Type B pancreatic cell (in vitro differentiated cells): ENCODE data around the gene SCN9A. TPM values are rescaled to one million over a fixed set of nuclear protein-coding genes. Genes with fewer than 3 reads are reported as not detected.

ENCODE experiments used
- DNase-seq: peaks from one replicate; pipeline ENCODE4 v3.0.0; 2021; ENCODE audit warnings: mixed read lengths; ENCODE audit not compliant: unreplicated experiment; ENCODE audit errors: extremely low spot score
- H3K27ac Mint-ChIP-seq: 2 replicates; pipeline ENCODE4 v1.8.0; 2021; ENCODE audit warnings: mild to moderate bottlenecking, mixed read lengths
- H3K27me3 Mint-ChIP-seq: 2 replicates; pipeline ENCODE4 v1.8.0; 2021; ENCODE audit warnings: mixed read lengths
- H3K36me3 Mint-ChIP-seq: 2 replicates; pipeline ENCODE4 v1.8.0; 2021; ENCODE audit warnings: mixed read lengths
- H3K4me1 Mint-ChIP-seq: one replicate; pipeline ENCODE4 v1.8.0; 2021; ENCODE audit warnings: mixed read lengths; ENCODE audit not compliant: unreplicated experiment
- H3K4me3 Mint-ChIP-seq: 2 replicates; pipeline ENCODE4 v1.8.0; 2021; ENCODE audit warnings: mild to moderate bottlenecking, mixed read lengths
- H3K9me3 Mint-ChIP-seq: 2 replicates; pipeline ENCODE4 v1.8.0; 2021; ENCODE audit warnings: mixed read lengths
- CTCF ChIP-seq: fragments of 200-600 bp; sonication (generic); conservative IDR thresholded peaks from 2 replicates; pipeline ENCODE4 v1.5.0; 2021; ENCODE audit warnings: antibody characterized with exemption, mild to moderate bottlenecking
- total RNA-seq: library from RNA; stranded (reverse); gene quantifications from 2 replicates; pipeline ENCODE4 v1.2.1, GENCODE V29; 2021; ENCODE audit warnings: low replicate concordance

Gene SCN9A
- total RNA-seq, 1 donor from 2014 or later = 6.2 TPM

- Mint-ChIP-seq H3K9me3 (no peaks in the 10 kb centered on the region), H3K4me3 (no peak overlapping the region), H3K27me3 (no peaks in the 10 kb centered on the region), H3K4me1 (no peaks in the 10 kb centered on the region), H3K27ac (no peak overlapping the region), H3K36me3 (no peaks in the 10 kb centered on the region)
- no peak for TF ChIP-seq CTCF
- DNase-seq = no peak
Observed at GRCh38 chr2:166293984-166294383, 81.8 kb downstream of the SCN9A start.

DNA sequence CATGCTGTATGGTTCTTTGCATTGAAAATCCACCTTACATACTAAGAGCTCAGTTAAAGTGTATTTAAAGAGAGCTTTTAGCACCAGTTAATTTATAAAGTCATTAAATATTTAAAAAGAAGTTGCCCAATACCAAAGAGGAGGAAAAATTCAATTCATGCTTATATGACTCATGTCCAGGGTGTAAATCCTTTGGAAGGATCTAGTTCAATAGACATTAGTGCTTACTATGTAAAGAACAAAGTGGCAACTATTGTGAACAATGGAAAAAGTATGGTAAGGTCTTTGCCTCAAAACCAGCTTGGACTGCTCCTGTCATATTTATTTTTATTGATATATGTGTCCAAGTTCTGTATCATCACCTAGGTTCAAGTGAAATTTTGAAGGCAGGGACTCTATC, 90.5 kb downstream of the SCN9A start:
- TF ChIP-seq CTCF = no peak
- Mint-ChIP-seq H3K4me1 (no peaks in the 10 kb centered on the region), H3K4me3 (no peak overlapping the region), H3K36me3 (no peaks in the 10 kb centered on the region), H3K27me3 (no peaks in the 10 kb centered on the region), H3K9me3 (no peaks in the 10 kb centered on the region), H3K27ac (no peak overlapping the region)
- DNase-seq = no peak

DNA sequence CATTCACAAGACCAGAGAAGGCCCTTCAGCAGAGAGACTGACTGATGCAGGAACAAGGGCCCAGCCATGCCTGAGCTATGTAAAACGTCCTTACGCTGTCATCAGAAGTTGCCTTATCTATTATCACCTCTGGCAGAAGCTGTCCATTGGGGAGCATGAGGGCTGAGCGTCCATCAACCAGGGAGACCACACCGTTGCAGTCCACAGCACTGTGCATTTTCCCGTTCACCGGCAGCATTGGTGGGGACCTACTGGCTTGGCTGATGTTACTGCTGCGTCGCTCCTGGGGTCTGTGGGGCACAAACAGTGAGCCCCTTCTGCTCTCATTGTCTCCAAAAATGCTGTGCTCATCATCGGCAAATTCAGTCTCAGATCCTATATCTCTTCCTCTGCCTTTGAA, 91.4 kb downstream of the SCN9A start:
- no peaks in the 10 kb centered on the region for H3K27me3 Mint-ChIP-seq
- TF ChIP-seq CTCF = no peak
- DNase-seq = no peak
- H3K27ac Mint-ChIP-seq = no peak overlapping the region
- no peaks in the 10 kb centered on the region for H3K4me1 Mint-ChIP-seq
- H3K36me3 Mint-ChIP-seq = no peaks in the 10 kb centered on the region
- no peaks in the 10 kb centered on the region for H3K9me3 Mint-ChIP-seq
- no peak overlapping the region for H3K4me3 Mint-ChIP-seq

DNA sequence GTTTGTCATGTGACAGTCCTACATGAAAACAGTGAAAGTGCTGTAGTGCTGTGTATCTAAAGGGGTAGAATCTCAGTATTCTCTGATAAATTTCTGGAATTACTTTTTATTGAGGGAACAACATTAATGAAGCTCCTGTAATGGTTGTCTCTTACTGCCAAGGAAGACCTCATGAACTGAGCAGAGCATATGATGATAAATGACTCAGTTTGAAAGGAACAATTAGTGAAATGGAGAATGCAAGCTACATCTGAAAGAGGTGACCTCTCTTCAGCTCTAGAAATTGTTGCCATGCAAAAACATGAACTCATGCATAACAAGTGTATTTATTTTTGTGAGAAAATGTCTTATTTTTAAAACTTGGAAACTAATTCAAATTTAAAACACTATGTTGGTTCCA, 93.6 kb downstream of the SCN9A start:
- no peak for TF ChIP-seq CTCF

DNA sequence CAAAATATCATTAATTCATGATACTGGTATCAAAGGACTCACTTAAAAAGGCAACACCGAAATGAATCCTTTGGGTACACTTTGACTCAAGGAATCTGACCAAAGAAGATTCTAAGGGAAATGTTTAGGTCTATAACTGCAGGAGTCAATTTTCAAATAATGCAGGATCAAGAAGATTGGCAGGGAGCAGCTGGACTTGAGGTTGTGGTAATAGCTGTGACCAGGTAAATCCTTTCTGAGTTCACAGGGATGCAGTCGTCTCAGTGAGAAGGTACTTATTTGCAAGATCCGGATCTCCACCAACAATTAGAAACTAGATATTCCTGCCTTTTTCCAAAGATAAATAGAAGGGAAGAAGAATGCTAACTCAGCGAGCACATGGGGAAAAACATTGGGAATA, 96.9 kb downstream of the SCN9A start:
- no peaks in the 10 kb centered on the region for H3K36me3 Mint-ChIP-seq
- H3K27ac Mint-ChIP-seq = no peak overlapping the region
- no peak for DNase-seq
- H3K9me3 Mint-ChIP-seq = no peaks in the 10 kb centered on the region
- no peaks in the 10 kb centered on the region for H3K4me1 Mint-ChIP-seq
- no peak for TF ChIP-seq CTCF
- H3K27me3 Mint-ChIP-seq = no peaks in the 10 kb centered on the region
- H3K4me3 Mint-ChIP-seq = no peak overlapping the region

More for the DNA sequence above, 93.6 kb downstream of the SCN9A start:
- DNase-seq = no peak
- H3K36me3 Mint-ChIP-seq = no peaks in the 10 kb centered on the region
- H3K4me1 Mint-ChIP-seq = no peaks in the 10 kb centered on the region
- no peak overlapping the region for H3K4me3 Mint-ChIP-seq
- no peaks in the 10 kb centered on the region for H3K27me3 Mint-ChIP-seq
- no peak overlapping the region for H3K27ac Mint-ChIP-seq
- H3K9me3 Mint-ChIP-seq = no peaks in the 10 kb centered on the region

DNA sequence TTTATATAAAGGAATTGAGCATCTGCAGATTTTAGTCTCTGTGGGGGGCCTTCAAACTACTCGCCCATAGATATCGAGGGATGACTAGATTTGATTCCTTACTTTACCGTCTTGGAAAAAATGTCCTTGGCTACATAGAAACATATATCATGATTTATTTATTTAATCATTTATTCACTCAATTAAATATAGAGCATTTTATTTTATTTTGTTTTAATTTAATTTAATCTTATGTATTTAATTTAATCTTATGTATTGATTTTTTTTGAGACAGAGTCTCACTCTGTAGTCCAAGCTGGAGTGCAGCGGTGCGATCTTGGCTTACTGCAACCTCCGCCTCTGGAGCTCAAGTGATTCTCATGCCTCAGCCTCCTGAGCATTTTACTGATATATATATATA, 105.4 kb downstream of the SCN9A start:
- Mint-ChIP-seq H3K36me3 (no peaks in the 10 kb centered on the region), H3K4me1 (no peaks in the 10 kb centered on the region), H3K4me3 (no peak overlapping the region), H3K27me3 (no peaks in the 10 kb centered on the region), H3K9me3 (no peaks in the 10 kb centered on the region), H3K27ac (no peak overlapping the region)
- no peak for DNase-seq
- no peak for TF ChIP-seq CTCF
